SK-N-SH (cell line): ENCODE results near the gene SYNE2.

ENCODE experiments used
- EZH2phosphoT487 ChIP-seq: fragments of 200-600 bp; sonication (generic); IDR thresholded peaks from 2 replicates; pipeline ENCODE4 v1.6.1; 2017; ENCODE audit warnings: low read depth, mixed run types, mild to moderate bottlenecking, antibody characterized with exemption, moderate library complexity, borderline replicate concordance
- NFIC ChIP-seq: IDR thresholded peaks from 2 replicates; pipeline ENCODE4 v1.4.0; 2012; ENCODE audit warnings: borderline replicate concordance
- POLR2AphosphoS5 ChIP-seq: IDR thresholded peaks from 2 replicates; pipeline ENCODE4 v1.6.1; 2012; ENCODE audit warnings: low read depth, low read length
- RFX5 ChIP-seq: IDR thresholded peaks from 2 replicates; pipeline ENCODE4 v1.6.1; 2012; ENCODE audit warnings: mild to moderate bottlenecking, improper control_type of control experiment, low read length
- SIN3A ChIP-seq: IDR thresholded peaks from 2 replicates; pipeline ENCODE4 v1.6.1; 2012; ENCODE audit warnings: low read depth, mild to moderate bottlenecking, low read length, moderate library complexity, borderline replicate concordance
- SMC3 ChIP-seq: IDR thresholded peaks from 2 replicates; pipeline ENCODE4 v1.6.1; 2012; ENCODE audit warnings: low read depth, low read length, improper control_type of control experiment
- TCF12 ChIP-seq: IDR thresholded peaks from 2 replicates; pipeline ENCODE4 v1.4.0; 2012
- YY1 ChIP-seq: IDR thresholded peaks from 2 replicates; pipeline ENCODE4 v1.4.0; 2012; ENCODE audit warnings: low read depth, mild to moderate bottlenecking
- TF ChIP-seq, protein P1 (sequence below): IDR thresholded peaks from 2 replicates; pipeline ENCODE4 v1.4.0; 2012; ENCODE audit warnings: low read depth
- TF ChIP-seq, protein P2 (sequence below): fragments of 150-350 bp; IDR thresholded peaks from 2 replicates; pipeline ENCODE4 v1.6.1; 2017; ENCODE audit warnings: antibody characterized with exemption, low read length, low read depth, borderline replicate concordance
- TF ChIP-seq, protein P3 (sequence below): fragments of 200-600 bp; sonication (generic); IDR thresholded peaks from 2 replicates; pipeline ENCODE4 v1.6.1; 2017; ENCODE audit warnings: antibody characterized with exemption, mild to moderate bottlenecking, moderate library complexity
- TF ChIP-seq, protein P4 (sequence below): IDR thresholded peaks from 2 replicates; pipeline ENCODE4 v1.4.0; 2012; ENCODE audit warnings: low read depth, borderline replicate concordance
- TF ChIP-seq, protein P5 (sequence below): IDR thresholded peaks from 2 replicates; pipeline ENCODE4; 2012

DNA sequence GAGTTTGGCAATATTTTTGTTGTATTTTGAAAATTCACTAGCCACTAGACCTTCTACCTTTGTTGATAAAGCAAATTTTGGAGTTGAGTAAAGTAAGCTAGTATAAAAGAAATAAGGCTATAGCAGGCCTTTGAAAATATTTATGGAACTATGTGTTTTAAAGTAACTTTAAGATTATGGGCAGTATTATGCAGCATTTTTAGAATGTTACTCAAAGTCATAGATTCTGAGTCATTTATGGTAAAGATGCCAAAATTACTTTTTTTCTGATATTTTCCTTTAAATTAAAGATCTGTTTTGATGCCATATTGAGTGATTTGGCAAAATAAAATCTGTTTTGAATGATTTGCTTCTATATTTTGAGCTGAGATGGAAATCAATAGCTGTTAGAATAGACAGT is 57.2 kb downstream of the SYNE2 start:
- TF ChIP-seq, protein P1, sequence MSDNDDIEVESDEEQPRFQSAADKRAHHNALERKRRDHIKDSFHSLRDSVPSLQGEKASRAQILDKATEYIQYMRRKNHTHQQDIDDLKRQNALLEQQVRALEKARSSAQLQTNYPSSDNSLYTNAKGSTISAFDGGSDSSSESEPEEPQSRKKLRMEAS, result no peak
- no peak for TF ChIP-seq TCF12
- TF ChIP-seq, protein P2, sequence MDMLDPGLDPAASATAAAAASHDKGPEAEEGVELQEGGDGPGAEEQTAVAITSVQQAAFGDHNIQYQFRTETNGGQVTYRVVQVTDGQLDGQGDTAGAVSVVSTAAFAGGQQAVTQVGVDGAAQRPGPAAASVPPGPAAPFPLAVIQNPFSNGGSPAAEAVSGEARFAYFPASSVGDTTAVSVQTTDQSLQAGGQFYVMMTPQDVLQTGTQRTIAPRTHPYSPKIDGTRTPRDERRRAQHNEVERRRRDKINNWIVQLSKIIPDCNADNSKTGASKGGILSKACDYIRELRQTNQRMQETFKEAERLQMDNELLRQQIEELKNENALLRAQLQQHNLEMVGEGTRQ, result no peak
- TF ChIP-seq, protein P3, sequence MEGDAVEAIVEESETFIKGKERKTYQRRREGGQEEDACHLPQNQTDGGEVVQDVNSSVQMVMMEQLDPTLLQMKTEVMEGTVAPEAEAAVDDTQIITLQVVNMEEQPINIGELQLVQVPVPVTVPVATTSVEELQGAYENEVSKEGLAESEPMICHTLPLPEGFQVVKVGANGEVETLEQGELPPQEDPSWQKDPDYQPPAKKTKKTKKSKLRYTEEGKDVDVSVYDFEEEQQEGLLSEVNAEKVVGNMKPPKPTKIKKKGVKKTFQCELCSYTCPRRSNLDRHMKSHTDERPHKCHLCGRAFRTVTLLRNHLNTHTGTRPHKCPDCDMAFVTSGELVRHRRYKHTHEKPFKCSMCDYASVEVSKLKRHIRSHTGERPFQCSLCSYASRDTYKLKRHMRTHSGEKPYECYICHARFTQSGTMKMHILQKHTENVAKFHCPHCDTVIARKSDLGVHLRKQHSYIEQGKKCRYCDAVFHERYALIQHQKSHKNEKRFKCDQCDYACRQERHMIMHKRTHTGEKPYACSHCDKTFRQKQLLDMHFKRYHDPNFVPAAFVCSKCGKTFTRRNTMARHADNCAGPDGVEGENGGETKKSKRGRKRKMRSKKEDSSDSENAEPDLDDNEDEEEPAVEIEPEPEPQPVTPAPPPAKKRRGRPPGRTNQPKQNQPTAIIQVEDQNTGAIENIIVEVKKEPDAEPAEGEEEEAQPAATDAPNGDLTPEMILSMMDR, result no peak
- no peak for TF ChIP-seq RFX5
- no peak for TF ChIP-seq POLR2AphosphoS5
- TF ChIP-seq, protein P4, sequence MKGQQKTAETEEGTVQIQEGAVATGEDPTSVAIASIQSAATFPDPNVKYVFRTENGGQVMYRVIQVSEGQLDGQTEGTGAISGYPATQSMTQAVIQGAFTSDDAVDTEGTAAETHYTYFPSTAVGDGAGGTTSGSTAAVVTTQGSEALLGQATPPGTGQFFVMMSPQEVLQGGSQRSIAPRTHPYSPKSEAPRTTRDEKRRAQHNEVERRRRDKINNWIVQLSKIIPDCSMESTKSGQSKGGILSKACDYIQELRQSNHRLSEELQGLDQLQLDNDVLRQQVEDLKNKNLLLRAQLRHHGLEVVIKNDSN, result no peak
- TF ChIP-seq, protein P5, sequence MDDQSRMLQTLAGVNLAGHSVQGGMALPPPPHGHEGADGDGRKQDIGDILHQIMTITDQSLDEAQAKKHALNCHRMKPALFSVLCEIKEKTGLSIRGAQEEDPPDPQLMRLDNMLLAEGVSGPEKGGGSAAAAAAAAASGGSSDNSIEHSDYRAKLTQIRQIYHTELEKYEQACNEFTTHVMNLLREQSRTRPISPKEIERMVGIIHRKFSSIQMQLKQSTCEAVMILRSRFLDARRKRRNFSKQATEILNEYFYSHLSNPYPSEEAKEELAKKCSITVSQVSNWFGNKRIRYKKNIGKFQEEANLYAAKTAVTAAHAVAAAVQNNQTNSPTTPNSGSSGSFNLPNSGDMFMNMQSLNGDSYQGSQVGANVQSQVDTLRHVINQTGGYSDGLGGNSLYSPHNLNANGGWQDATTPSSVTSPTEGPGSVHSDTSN, result no peak
- no peak for TF ChIP-seq SIN3A
- TF ChIP-seq NFIC, result peak; percentile 42; the same call in 1 of the 2 replicates
- TF ChIP-seq EZH2phosphoT487, result no peak
- TF ChIP-seq SMC3, result no peak
- no peak for TF ChIP-seq YY1
